Brain microvascular endothelial cell (primary cell): ENCODE results near the gene ATP12A.
A peak's percentile ranks its signal among the peaks of the same experiment; 100 is the strongest.

Experiments
- DNase-seq: peaks from one replicate; pipeline ENCODE4 v3.0.0-alpha.2; 2020
- H3K27ac ChIP-seq: fragments of 250-450 bp; sonication (Bioruptor Pico); 2 replicates; pipeline ENCODE4 v1.5.1; 2020; ENCODE audit warnings: mild to moderate bottlenecking, moderate library complexity
- H3K27me3 ChIP-seq: fragments of 250-450 bp; sonication (Bioruptor Pico); replicated peaks from 2 replicates; pipeline ENCODE4 v1.5.1; 2020; ENCODE audit warnings: mild to moderate bottlenecking
- H3K36me3 ChIP-seq: fragments of 250-450 bp; sonication (Bioruptor Pico); replicated peaks from 2 replicates; pipeline ENCODE4 v1.5.1; 2020; ENCODE audit warnings: mild to moderate bottlenecking
- H3K4me3 ChIP-seq: 2 replicates; pipeline ENCODE4 v1.5.1; 2011; ENCODE audit warnings: low read depth, mild to moderate bottlenecking, control low read depth, low read length, moderate library complexity
- in situ Hi-C: cut with HindIII; loops from 2 replicates; pipeline ENCODE4 v1.10.0; 2017; ENCODE audit warnings: low sequenced_read_pairs, low pct_ligation_motif_present
- TF ChIP-seq, protein P1 (sequence below): IDR thresholded peaks from 2 replicates; pipeline ENCODE4 v1.5.1; 2011; ENCODE audit warnings: low read depth, mild to moderate bottlenecking, moderate library complexity, low read length, control low read depth, inconsistent platforms; ENCODE audit errors: missing control alignments

Gene ATP12A

GRCh38 chr13:24680258-24680920 lies at the start of gene ATP12A:
Gene ATP12A, plus strand, starts transcription at chr13:24680408. Its CDS starts 336 bp downstream, at chr13:24680744.
- H3K36me3 ChIP-seq = no peaks in the 10 kb centered on the region
- no peak within 1 kb of the TSS for H3K27ac ChIP-seq
- in situ Hi-C loops = no loop called here
- H3K4me3 ChIP-seq = no peak within 1 kb of the TSS
- H3K27me3 ChIP-seq = peaks cover 19% of the 10 kb centered on the region
- TF ChIP-seq, protein P1, sequence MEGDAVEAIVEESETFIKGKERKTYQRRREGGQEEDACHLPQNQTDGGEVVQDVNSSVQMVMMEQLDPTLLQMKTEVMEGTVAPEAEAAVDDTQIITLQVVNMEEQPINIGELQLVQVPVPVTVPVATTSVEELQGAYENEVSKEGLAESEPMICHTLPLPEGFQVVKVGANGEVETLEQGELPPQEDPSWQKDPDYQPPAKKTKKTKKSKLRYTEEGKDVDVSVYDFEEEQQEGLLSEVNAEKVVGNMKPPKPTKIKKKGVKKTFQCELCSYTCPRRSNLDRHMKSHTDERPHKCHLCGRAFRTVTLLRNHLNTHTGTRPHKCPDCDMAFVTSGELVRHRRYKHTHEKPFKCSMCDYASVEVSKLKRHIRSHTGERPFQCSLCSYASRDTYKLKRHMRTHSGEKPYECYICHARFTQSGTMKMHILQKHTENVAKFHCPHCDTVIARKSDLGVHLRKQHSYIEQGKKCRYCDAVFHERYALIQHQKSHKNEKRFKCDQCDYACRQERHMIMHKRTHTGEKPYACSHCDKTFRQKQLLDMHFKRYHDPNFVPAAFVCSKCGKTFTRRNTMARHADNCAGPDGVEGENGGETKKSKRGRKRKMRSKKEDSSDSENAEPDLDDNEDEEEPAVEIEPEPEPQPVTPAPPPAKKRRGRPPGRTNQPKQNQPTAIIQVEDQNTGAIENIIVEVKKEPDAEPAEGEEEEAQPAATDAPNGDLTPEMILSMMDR = no peak
- no peak for DNase-seq

GRCh38 chr13:24630851-24631620 lies 49.2 kb upstream of the ATP12A start:
- H3K27ac ChIP-seq = no peak overlapping the region
- TF ChIP-seq, protein P1 = no peak

DNA sequence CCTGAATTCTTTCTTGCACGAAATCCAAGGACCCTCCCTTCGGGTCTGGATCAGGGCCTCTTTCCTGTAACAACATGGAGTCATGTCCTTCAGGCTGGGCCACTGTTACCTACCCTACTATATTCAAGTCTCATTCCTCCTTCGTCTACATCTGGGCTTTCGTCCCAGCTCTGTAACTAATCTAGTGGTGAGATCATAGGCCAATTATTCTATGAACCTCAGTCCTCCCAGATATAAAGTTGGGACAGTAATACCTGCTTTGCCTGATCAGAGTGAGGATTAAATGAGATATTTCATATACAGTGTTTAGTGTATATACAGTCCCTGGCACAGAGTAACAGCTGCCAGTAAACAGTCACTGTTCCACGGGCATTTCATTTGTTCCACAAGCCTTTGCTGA lies 48.3 kb upstream of the ATP12A start:
- in situ Hi-C loops = no loop called here
- Histone ChIP-seq H3K36me3 (no peaks in the 10 kb centered on the region), H3K27ac (no peak overlapping the region), H3K27me3 (no peaks in the 10 kb centered on the region), H3K4me3 (no peak overlapping the region)
- no peak for DNase-seq
- TF ChIP-seq, protein P1 = no peak

More at GRCh38 chr13:24630851-24631620, 49.2 kb upstream of the ATP12A start:
- H3K4me3 ChIP-seq = no peak overlapping the region
- DNase-seq = peak; percentile 9
- no peaks in the 10 kb centered on the region for H3K36me3 ChIP-seq
- in situ Hi-C loops = no loop called here
- no peaks in the 10 kb centered on the region for H3K27me3 ChIP-seq

- Histone ChIP-seq H3K27me3 (no peaks in the 10 kb centered on the region), H3K4me3 (no peak overlapping the region), H3K36me3 (no peaks in the 10 kb centered on the region), H3K27ac (no peak overlapping the region)
- DNase-seq = no peak
- in situ Hi-C loops = no loop called here
- TF ChIP-seq, protein P1 = no peak
Observed at GRCh38 chr13:24632382-24633121, 47.7 kb upstream of the ATP12A start.

DNA sequence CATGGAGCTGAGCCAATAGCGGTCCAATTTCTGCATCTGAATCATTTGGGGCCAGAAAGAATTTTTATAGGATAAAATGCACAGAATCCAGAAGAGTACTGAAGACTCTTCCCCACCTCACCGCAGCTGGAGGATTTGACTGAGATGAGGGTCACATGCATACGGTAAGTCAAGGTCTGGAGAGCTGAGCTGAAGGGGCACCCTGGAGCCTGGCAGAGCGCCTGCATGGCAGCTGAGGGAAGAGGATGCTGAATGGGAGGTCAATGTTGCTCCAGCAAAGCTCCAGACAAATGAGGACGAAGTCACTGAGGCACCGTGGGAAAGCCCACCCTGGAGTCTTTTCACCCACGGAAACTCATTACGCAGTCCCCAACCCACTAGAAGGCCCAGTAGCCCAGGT lies 43.4 kb upstream of the ATP12A start:
- H3K4me3 ChIP-seq = no peak overlapping the region
- no peak overlapping the region for H3K27ac ChIP-seq
- no peaks in the 10 kb centered on the region for H3K27me3 ChIP-seq
- in situ Hi-C loops = no loop called here
- H3K36me3 ChIP-seq = no peaks in the 10 kb centered on the region
- no peak for DNase-seq
- TF ChIP-seq, protein P1 = no peak
